Stomach smooth muscle (tissue), 2 donors: Measurements from ENCODE around the gene TMEM182.

Experiments used
- H3K27ac ChIP-seq: one replicate; pipeline ENCODE4 v1.7.0; 2013; ENCODE audit warnings: mild to moderate bottlenecking, low read length, inconsistent platforms
- H3K27me3 ChIP-seq, 2 donors: one replicate each; pipeline ENCODE4 v1.7.0; 2013; ENCODE audit warnings: low read length in 2 of 2; ENCODE audit not compliant: insufficient read depth in 2 of 2, control insufficient read depth in 1 of 2
- H3K36me3 ChIP-seq, 2 donors: one replicate each; pipeline ENCODE4 v1.7.0; 2013; ENCODE audit warnings: low read length in 2 of 2; ENCODE audit not compliant: control insufficient read depth in 2 of 2, insufficient read depth in 2 of 2
- H3K4me1 ChIP-seq: one replicate; pipeline ENCODE4 v1.7.0; 2013; ENCODE audit warnings: low read length; ENCODE audit not compliant: control insufficient read depth, insufficient read depth
- H3K4me3 ChIP-seq, 2 donors: one replicate each; pipeline ENCODE4 v1.7.0; 2013; ENCODE audit warnings: low read length in 2 of 2
- H3K9ac ChIP-seq, 2 donors: one replicate each; pipeline ENCODE4 v1.7.0; 2013; ENCODE audit warnings: low read length in 2 of 2, mild to moderate bottlenecking in 1 of 2
- H3K9me3 ChIP-seq, 2 donors: one replicate each; pipeline ENCODE4 v1.7.0; 2013; ENCODE audit warnings: low read length in 2 of 2; ENCODE audit not compliant: control insufficient read depth in 2 of 2
- donor health status: healthy.
- donor health status: Pancreatic carcinoma.

Gene TMEM182

GRCh38 chr2:102768892-102769291 lies 7.1 kb downstream of the TMEM182 start:
- H3K9me3 ChIP-seq = no peaks in the 10 kb centered on the region
- H3K36me3 ChIP-seq = no peaks in the 10 kb centered on the region
- H3K9ac ChIP-seq = no peak overlapping the region
- no peak overlapping the region for H3K27ac ChIP-seq
- H3K4me1 ChIP-seq = no peaks in the 10 kb centered on the region
- no peak overlapping the region for H3K4me3 ChIP-seq
- no peaks in the 10 kb centered on the region for H3K27me3 ChIP-seq

- no peaks in the 10 kb centered on the region for H3K4me1 ChIP-seq
- H3K4me3 ChIP-seq = no peak overlapping the region
- no peaks in the 10 kb centered on the region for H3K27me3 ChIP-seq
- H3K9me3 ChIP-seq = no peaks in the 10 kb centered on the region
- no peak overlapping the region for H3K9ac ChIP-seq
- H3K36me3 ChIP-seq = no peaks in the 10 kb centered on the region
- no peak overlapping the region for H3K27ac ChIP-seq
Measured at GRCh38 chr2:102770506-102770905, 8.7 kb downstream of the TMEM182 start.

DNA sequence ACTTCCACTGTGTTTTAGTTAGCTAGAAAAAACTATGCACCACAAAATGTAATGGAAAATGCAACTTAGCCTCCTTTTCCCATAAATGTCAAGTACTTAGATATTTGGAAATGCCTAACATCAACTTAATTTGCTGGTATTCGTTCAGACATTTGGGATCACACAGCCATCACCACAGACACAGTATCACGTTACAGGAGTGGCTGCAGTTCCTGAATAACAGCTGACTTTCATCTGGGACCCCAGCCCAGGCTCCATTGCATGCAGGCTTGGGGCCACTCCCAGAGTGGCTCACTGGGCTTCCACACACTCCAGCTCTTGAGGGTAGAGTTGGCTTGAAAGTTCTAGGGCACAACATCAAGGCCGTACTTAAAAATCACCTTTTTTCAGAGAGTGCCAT lies 9.3 kb downstream of the TMEM182 start:
- Histone ChIP-seq H3K9ac (no peak overlapping the region), H3K27ac (no peak overlapping the region), H3K4me3 (no peak overlapping the region), H3K4me1 (no peaks in the 10 kb centered on the region), H3K27me3 (no peaks in the 10 kb centered on the region), H3K9me3 (no peaks in the 10 kb centered on the region), H3K36me3 (no peaks in the 10 kb centered on the region)

- H3K36me3 ChIP-seq = no peaks in the 10 kb centered on the region
- no peaks in the 10 kb centered on the region for H3K9me3 ChIP-seq
- H3K4me1 ChIP-seq = no peaks in the 10 kb centered on the region
- H3K27me3 ChIP-seq = no peaks in the 10 kb centered on the region
- H3K27ac ChIP-seq = no peak overlapping the region
- no peak overlapping the region for H3K4me3 ChIP-seq
- no peak overlapping the region for H3K9ac ChIP-seq
Measured at GRCh38 chr2:102772659-102773058, 10.8 kb downstream of the TMEM182 start.

DNA sequence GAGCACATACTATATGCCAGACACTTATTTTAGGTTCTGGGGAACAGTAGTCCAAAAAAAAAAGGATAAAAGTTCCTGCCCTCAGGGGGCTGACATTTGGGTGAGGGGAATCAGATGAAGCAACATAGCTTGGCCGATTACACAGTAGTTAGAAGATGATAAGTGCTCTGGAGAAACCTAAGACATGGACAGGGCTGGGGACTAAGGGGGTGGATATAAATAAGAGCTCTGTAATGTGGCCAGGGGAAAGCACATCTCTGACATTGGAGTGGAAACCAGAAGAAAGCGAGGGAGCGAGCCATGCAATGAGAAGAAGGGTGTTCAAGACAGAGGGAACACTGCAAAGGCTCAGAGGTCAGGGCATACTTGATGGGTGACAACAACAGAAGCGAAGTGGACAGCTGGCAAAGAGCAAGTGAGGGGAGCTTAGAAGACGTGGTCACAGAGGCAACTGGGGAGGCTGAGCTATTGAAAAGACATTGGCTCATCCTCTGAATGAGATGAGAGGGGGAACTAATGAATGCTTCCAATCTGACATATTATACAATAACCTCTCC lies 11.4 kb downstream of the TMEM182 start:
- Histone ChIP-seq H3K27ac (no peak overlapping the region), H3K36me3 (no peaks in the 10 kb centered on the region), H3K9me3 (no peaks in the 10 kb centered on the region), H3K4me3 (no peak overlapping the region), H3K9ac (no peak overlapping the region), H3K27me3 (no peaks in the 10 kb centered on the region), H3K4me1 (no peaks in the 10 kb centered on the region)

DNA sequence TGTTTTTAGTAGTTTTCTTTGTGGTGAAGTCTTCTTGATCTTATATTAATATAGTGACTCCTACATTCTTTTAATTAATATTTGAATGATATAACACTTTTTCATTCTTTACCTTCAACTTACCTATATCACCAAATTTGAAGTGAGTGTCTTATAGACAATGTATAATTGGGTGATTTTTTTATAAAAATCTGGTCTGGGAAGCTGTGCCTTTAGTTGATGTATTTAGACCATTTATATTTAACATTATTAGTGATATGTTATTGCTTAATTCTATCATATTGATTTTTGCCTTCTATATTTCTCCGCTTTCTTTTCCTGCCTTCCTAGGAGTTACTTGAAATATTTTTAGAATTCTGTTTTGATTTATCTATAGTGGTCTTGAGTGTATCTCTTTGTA lies 16.4 kb downstream of the TMEM182 start:
- Histone ChIP-seq H3K9ac (no peak overlapping the region), H3K36me3 (no peaks in the 10 kb centered on the region), H3K27me3 (no peaks in the 10 kb centered on the region), H3K27ac (no peak overlapping the region), H3K4me1 (no peaks in the 10 kb centered on the region), H3K9me3 (no peaks in the 10 kb centered on the region), H3K4me3 (no peak overlapping the region)

GRCh38 chr2:102780467-102780866 lies 18.6 kb downstream of the TMEM182 start:
- Histone ChIP-seq H3K9me3 (no peaks in the 10 kb centered on the region), H3K4me3 (no peak overlapping the region), H3K36me3 (no peaks in the 10 kb centered on the region), H3K27ac (no peak overlapping the region), H3K4me1 (peaks cover 3% of the 10 kb centered on the region), H3K9ac (no peak overlapping the region), H3K27me3 (no peaks in the 10 kb centered on the region)

DNA sequence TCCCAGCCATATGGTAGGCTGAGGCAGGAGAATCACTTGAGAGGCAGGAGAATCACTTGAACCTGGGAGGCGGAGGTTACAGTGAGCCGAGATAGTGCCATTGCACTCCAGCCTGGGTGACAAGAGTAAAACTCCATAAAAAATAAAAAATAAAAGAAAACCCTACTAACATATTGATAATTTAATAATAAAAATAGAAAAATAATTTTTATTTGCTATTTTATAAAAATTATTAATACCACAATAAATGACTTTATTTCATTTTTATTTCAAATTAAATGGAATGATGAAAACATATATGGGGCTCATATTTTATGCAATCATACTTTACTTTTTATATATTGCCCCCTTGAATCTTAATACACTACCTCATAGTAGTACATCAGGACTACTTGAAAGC lies 20.4 kb downstream of the TMEM182 start:
- H3K27me3 ChIP-seq = no peaks in the 10 kb centered on the region
- no peak overlapping the region for H3K9ac ChIP-seq
- no peak overlapping the region for H3K27ac ChIP-seq
- H3K9me3 ChIP-seq = no peaks in the 10 kb centered on the region
- H3K4me1 ChIP-seq = peaks cover 3% of the 10 kb centered on the region
- no peaks in the 10 kb centered on the region for H3K36me3 ChIP-seq
- no peak overlapping the region for H3K4me3 ChIP-seq

DNA sequence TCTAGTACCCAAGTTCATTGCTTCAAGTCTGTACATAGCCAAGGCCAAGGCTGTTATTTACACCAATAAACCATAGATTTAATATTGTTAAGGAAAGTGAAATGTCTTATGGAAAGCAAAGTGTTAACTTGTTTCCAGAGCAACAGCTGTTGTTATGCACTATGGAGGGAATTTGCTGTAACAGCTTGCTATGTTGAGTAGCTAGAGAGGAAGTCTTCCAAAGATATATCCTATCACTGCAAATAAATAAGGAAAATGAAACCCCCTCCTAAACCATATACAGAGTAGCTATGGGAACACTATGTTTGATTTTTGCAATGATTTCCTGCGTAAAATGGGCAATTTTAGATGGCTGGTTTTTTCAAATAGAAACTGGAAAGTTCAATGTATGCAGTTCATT lies 21.1 kb downstream of the TMEM182 start:
- H3K36me3 ChIP-seq = no peaks in the 10 kb centered on the region

GRCh38 chr2:102783506-102784183 lies 21.8 kb downstream of the TMEM182 start:
- H3K27me3 ChIP-seq = no peaks in the 10 kb centered on the region
- H3K36me3 ChIP-seq = no peaks in the 10 kb centered on the region
- no peaks in the 10 kb centered on the region for H3K9me3 ChIP-seq
- H3K4me3 ChIP-seq = no peak overlapping the region
- H3K4me1 ChIP-seq = peaks cover 11% of the 10 kb centered on the region
- H3K9ac ChIP-seq = no peak overlapping the region
- no peak overlapping the region for H3K27ac ChIP-seq

More for the DNA sequence above, 21.1 kb downstream of the TMEM182 start:
- no peaks in the 10 kb centered on the region for H3K9me3 ChIP-seq
- peaks cover 4% of the 10 kb centered on the region for H3K4me1 ChIP-seq
- no peak overlapping the region for H3K9ac ChIP-seq
- H3K27me3 ChIP-seq = no peaks in the 10 kb centered on the region
- H3K4me3 ChIP-seq = no peak overlapping the region
- no peak overlapping the region for H3K27ac ChIP-seq

GRCh38 chr2:102784940-102785339 lies 23.1 kb downstream of the TMEM182 start:
- no peaks in the 10 kb centered on the region for H3K36me3 ChIP-seq
- H3K27ac ChIP-seq = no peak overlapping the region
- no peaks in the 10 kb centered on the region for H3K27me3 ChIP-seq
- no peak overlapping the region for H3K9ac ChIP-seq
- H3K9me3 ChIP-seq = no peaks in the 10 kb centered on the region
- no peak overlapping the region for H3K4me3 ChIP-seq
- peaks cover 22% of the 10 kb centered on the region for H3K4me1 ChIP-seq
